Astrocyte (in vitro differentiated cells and primary cell): ENCODE measurements around the gene RHOBTB1. TPM values are rescaled to one million over a fixed set of nuclear protein-coding genes. Genes with fewer than 3 reads are reported as not detected.

ENCODE experiments used
- DNase-seq: peaks from one replicate; pipeline ENCODE4 v3.0.0-alpha.2; 2010; ENCODE audit warnings: low read depth
- FAIRE-seq: peaks from 2 replicates; lab custom pipeline; 2011; peaks lifted over from hg19 to GRCh38; lab: Jason Lieb, UNC
- H2AFZ ChIP-seq: 2 replicates; pipeline ENCODE4 v1.6.0; 2012; ENCODE audit warnings: low read depth, low read length, inconsistent platforms
- H3K27ac ChIP-seq: 2 replicates; pipeline ENCODE4 v1.5.1; 2011; ENCODE audit warnings: low read depth, low read length, inconsistent platforms
- H3K27me3 ChIP-seq: 2 replicates; pipeline ENCODE4 v1.6.0; 2011; ENCODE audit warnings: low read length, inconsistent platforms; ENCODE audit not compliant: insufficient read depth
- H3K36me3 ChIP-seq: 2 replicates; pipeline ENCODE4 v1.5.1; 2011; ENCODE audit warnings: low read length, inconsistent platforms; ENCODE audit not compliant: insufficient read depth
- H3K4me1 ChIP-seq: 2 replicates; pipeline ENCODE4 v1.5.1; 2011; ENCODE audit warnings: low read length, inconsistent platforms; ENCODE audit not compliant: insufficient read depth
- H3K4me2 ChIP-seq: 2 replicates; pipeline ENCODE4 v1.6.0; 2012; ENCODE audit warnings: low read length, inconsistent platforms
- H3K4me3 ChIP-seq: 2 replicates; pipeline ENCODE4 v1.5.1; 2011; ENCODE audit warnings: low read depth, mild to moderate bottlenecking, low read length, inconsistent platforms; ENCODE audit not compliant: insufficient read depth
- H3K79me2 ChIP-seq: 2 replicates; pipeline ENCODE4 v1.6.0; 2012; ENCODE audit warnings: mild to moderate bottlenecking, low read length, inconsistent platforms; ENCODE audit not compliant: insufficient read depth
- H3K9ac ChIP-seq: 2 replicates; pipeline ENCODE4 v1.6.0; 2012; ENCODE audit warnings: mild to moderate bottlenecking, low read length, inconsistent platforms
- H3K9me3 ChIP-seq: 2 replicates; pipeline ENCODE4 v1.5.1; 2012; ENCODE audit warnings: low read depth, mild to moderate bottlenecking, low read length, inconsistent platforms; ENCODE audit not compliant: insufficient read depth
- H4K20me1 ChIP-seq: 2 replicates; pipeline ENCODE4 v1.6.0; 2012; ENCODE audit warnings: low read length, inconsistent platforms; ENCODE audit not compliant: insufficient read depth
- H3K27ac Mint-ChIP-seq: one replicate; pipeline ENCODE4 v1.8.0; 2021; ENCODE audit warnings: mild to moderate bottlenecking, mixed read lengths; ENCODE audit not compliant: unreplicated experiment
- H3K27me3 Mint-ChIP-seq: one replicate; pipeline ENCODE4 v1.8.0; 2021; ENCODE audit warnings: low read depth, mixed read lengths; ENCODE audit not compliant: unreplicated experiment
- H3K36me3 Mint-ChIP-seq: one replicate; pipeline ENCODE4 v1.8.0; 2021; ENCODE audit warnings: low read depth, mixed read lengths; ENCODE audit not compliant: unreplicated experiment
- H3K4me1 Mint-ChIP-seq: one replicate; pipeline ENCODE4 v1.8.0; 2021; ENCODE audit warnings: low read depth, mixed read lengths; ENCODE audit not compliant: unreplicated experiment
- H3K4me3 Mint-ChIP-seq: one replicate; pipeline ENCODE4 v1.8.0; 2021; ENCODE audit warnings: mild to moderate bottlenecking, moderate library complexity, mixed read lengths; ENCODE audit not compliant: unreplicated experiment
- H3K9me3 Mint-ChIP-seq: one replicate; pipeline ENCODE4 v1.8.0; 2021; ENCODE audit warnings: mild to moderate bottlenecking, mixed read lengths; ENCODE audit not compliant: unreplicated experiment
- EZH2 ChIP-seq: IDR thresholded peaks from 2 replicates; pipeline ENCODE4 v1.6.1; 2012; ENCODE audit warnings: mild to moderate bottlenecking, low read length, inconsistent platforms; ENCODE audit not compliant: insufficient read depth
- total RNA-seq: library from RNA; stranded (reverse); gene quantifications from 2 replicates; pipeline ENCODE4 v1.2.1, GENCODE V29; 2021
- TF ChIP-seq, protein P1 (sequence below): IDR thresholded peaks from 2 replicates; pipeline ENCODE4 v1.5.1; 2011; ENCODE audit warnings: low read depth, mild to moderate bottlenecking, inconsistent platforms, low read length, moderate library complexity; ENCODE audit not compliant: insufficient read depth

Gene RHOBTB1
- total RNA-seq, 1 donor from 2014 or later = 46.5 TPM

DNA sequence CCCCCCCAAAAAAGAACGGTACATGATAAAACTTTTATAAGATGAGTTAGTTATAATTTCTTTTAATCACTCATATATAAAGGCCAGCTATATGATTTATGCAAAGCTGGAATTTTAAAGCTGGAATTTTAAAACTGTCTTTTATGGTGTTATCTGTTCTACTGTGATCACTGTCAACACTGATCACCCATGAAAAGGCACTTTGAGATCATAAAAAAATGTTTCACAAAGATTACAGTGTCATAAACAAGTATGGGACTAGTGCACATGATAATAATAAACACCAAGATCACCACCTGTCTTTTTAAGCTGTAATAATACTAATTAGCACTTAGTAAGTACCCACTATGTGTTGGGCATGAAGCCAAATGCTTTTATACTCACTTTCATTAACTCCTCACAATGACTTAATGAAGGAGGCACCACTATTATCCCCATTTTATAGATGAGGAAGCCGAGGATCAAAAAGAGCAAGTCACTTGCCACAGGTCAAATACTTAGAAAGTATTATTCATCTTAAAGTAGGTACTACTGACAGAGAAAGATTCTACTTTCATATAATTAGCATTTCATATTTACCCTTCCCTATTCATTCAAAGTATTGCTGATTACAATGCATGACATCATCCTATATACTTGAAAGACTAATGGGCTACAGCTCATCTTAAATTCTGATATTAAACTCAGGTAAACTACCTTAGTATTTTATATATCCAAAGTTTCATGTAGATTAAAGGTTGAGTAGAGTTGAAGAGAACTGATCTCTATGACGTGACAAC, 8.3 kb upstream of the RHOBTB1 start:
- Mint-ChIP-seq H3K4me3 (no peak overlapping the region), H3K27me3 (no peaks in the 10 kb centered on the region), H3K27ac (no peak overlapping the region), H3K36me3 (no peaks in the 10 kb centered on the region), H3K9me3 (no peaks in the 10 kb centered on the region), H3K4me1 (peaks cover 21% of the 10 kb centered on the region)
- Histone ChIP-seq H3K4me1 (peaks cover 10% of the 10 kb centered on the region), H3K9me3 (no peaks in the 10 kb centered on the region), H3K27ac (no peak overlapping the region), H3K36me3 (no peaks in the 10 kb centered on the region), H3K4me2 (no peak overlapping the region), H3K9ac (no peak overlapping the region), H3K79me2 (no peaks in the 10 kb centered on the region), H3K27me3 (no peaks in the 10 kb centered on the region), H4K20me1 (no peaks in the 10 kb centered on the region), H2AFZ (no peak overlapping the region), H3K4me3 (no peak overlapping the region)
- FAIRE-seq (no peak), DNase-seq (no peak)
- TF ChIP-seq, protein P1, sequence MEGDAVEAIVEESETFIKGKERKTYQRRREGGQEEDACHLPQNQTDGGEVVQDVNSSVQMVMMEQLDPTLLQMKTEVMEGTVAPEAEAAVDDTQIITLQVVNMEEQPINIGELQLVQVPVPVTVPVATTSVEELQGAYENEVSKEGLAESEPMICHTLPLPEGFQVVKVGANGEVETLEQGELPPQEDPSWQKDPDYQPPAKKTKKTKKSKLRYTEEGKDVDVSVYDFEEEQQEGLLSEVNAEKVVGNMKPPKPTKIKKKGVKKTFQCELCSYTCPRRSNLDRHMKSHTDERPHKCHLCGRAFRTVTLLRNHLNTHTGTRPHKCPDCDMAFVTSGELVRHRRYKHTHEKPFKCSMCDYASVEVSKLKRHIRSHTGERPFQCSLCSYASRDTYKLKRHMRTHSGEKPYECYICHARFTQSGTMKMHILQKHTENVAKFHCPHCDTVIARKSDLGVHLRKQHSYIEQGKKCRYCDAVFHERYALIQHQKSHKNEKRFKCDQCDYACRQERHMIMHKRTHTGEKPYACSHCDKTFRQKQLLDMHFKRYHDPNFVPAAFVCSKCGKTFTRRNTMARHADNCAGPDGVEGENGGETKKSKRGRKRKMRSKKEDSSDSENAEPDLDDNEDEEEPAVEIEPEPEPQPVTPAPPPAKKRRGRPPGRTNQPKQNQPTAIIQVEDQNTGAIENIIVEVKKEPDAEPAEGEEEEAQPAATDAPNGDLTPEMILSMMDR = no peak
- TF ChIP-seq EZH2 = no peak

DNA sequence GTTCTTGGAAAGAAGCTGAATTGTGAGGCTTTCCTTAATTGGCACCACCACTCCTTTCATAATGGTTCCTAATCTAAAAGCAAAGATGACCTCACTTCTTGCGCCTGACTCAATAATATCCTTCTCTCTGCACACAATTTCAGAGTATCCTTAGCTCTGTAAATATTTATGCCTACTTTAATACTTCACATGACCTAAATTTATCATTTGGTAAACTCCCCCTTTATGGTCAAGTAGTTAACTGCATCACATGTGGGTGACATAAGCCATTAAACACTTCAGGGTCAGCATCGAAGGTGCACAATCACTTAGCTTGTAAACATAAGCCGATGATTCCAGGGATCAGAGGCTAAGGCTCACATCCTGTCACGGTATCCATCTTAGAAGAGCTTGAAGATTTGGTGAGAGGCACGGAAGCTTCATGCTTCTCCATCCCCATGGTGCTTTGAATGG, 7.3 kb upstream of the RHOBTB1 start:
- H3K4me2 ChIP-seq = no peak overlapping the region
- H3K4me1 ChIP-seq = peaks cover 10% of the 10 kb centered on the region
- H3K9ac ChIP-seq = no peak overlapping the region
- peaks cover 15% of the 10 kb centered on the region for H3K4me1 Mint-ChIP-seq
- no peak overlapping the region for H3K27ac Mint-ChIP-seq
- no peak for TF ChIP-seq EZH2
- TF ChIP-seq, protein P1 = no peak
- no peaks in the 10 kb centered on the region for H3K27me3 Mint-ChIP-seq
- FAIRE-seq = no peak
- no peaks in the 10 kb centered on the region for H3K9me3 Mint-ChIP-seq
- H3K9me3 ChIP-seq = no peaks in the 10 kb centered on the region
- no peak overlapping the region for H3K27ac ChIP-seq
- H3K36me3 Mint-ChIP-seq = no peaks in the 10 kb centered on the region
- H3K4me3 Mint-ChIP-seq = no peak overlapping the region
- no peaks in the 10 kb centered on the region for H3K27me3 ChIP-seq
- H4K20me1 ChIP-seq = no peaks in the 10 kb centered on the region
- DNase-seq = no peak
- no peaks in the 10 kb centered on the region for H3K79me2 ChIP-seq
- no peak overlapping the region for H3K4me3 ChIP-seq
- no peaks in the 10 kb centered on the region for H3K36me3 ChIP-seq
- no peak overlapping the region for H2AFZ ChIP-seq

DNA sequence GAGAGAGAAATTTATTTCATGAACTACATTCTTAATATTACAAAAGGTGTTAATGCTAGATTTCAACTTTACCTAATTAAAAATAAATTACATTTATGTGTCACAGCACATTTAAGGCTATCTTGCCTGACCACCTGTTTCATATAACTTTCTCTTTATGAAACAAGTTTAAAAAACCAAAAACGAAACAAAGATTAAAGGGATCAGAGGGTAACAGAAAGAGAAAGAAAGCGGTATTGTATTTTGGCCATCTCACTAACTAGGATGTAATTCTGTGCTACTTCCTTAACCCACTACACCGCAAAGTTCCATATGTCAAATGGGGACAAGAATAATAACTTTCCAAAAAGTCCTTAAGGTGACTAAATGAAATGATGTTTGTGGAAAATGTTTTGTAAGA, 6.3 kb upstream of the RHOBTB1 start:
- Mint-ChIP-seq H3K9me3 (no peaks in the 10 kb centered on the region), H3K4me1 (peaks cover 8% of the 10 kb centered on the region), H3K27me3 (no peaks in the 10 kb centered on the region), H3K36me3 (no peaks in the 10 kb centered on the region), H3K27ac (no peak overlapping the region), H3K4me3 (no peak overlapping the region)
- H3K9me3 ChIP-seq = no peaks in the 10 kb centered on the region
- no peak overlapping the region for H3K9ac ChIP-seq
- DNase-seq (no peak), FAIRE-seq (no peak)
- peaks cover 2% of the 10 kb centered on the region for H3K4me1 ChIP-seq
- H3K36me3 ChIP-seq = no peaks in the 10 kb centered on the region
- no peaks in the 10 kb centered on the region for H4K20me1 ChIP-seq
- H2AFZ ChIP-seq = no peak overlapping the region
- no peaks in the 10 kb centered on the region for H3K27me3 ChIP-seq
- no peak overlapping the region for H3K27ac ChIP-seq
- no peak for TF ChIP-seq EZH2
- TF ChIP-seq, protein P1 = no peak
- H3K4me2 ChIP-seq = no peak overlapping the region
- H3K4me3 ChIP-seq = no peak overlapping the region
- no peaks in the 10 kb centered on the region for H3K79me2 ChIP-seq
